HCT116 (cell line): ENCODE measurements around the gene WIZ. TPM values are rescaled to one million over a fixed set of nuclear protein-coding genes. Genes with fewer than 3 reads are reported as not detected.

Experiments used
- ATAC-seq: fragments of 200-7000 bp; cut with Tn5 transposase; 2 replicates; pipeline ENCODE4 v1.9.1; 2020; ENCODE audit warnings: mild to moderate bottlenecking, moderate library complexity
- BruUV-seq: library from RNA; stranded (reverse); fragments of 400-500 nt; replicated peaks from 2 replicates; lab custom pipeline; 2021; lab: Mats Ljungman, UMichigan
- CTCF ChIA-PET: fragments of 300-600 bp; sonication (Branson Sonifier 250); formaldehyde crosslinking; loops from one replicate; lab custom pipeline; 2021; ENCODE audit warnings: antibody characterized with exemption; lab: Charles Lee
- POLR2A ChIA-PET: fragments of 300-600, 350-600 bp; sonication (Branson Sonifier 250); formaldehyde crosslinking; loops from one replicate; lab custom pipeline; 2021; ENCODE audit warnings: antibody characterized with exemption; lab: Charles Lee
- RAD21 ChIA-PET, 2 experiments: fragments of 300-600 bp; sonication (Branson Sonifier 250); formaldehyde crosslinking; loops; one replicate each; lab custom pipeline; 2023; ENCODE audit warnings: low total read pairs in 2 of 2; ENCODE audit not compliant: uncharacterized antibody in 2 of 2, unreplicated experiment in 2 of 2, low non-redundant PET in 1 of 2; lab: Charles Lee
- DNase-seq: peaks from one replicate; pipeline ENCODE4 v3.0.0-alpha.2; 2010; ENCODE audit warnings: low read depth, low spot score
- H2AFZ ChIP-seq: fragments of 200-600 bp; shearing (Covaris generic), sonication (generic); 2 replicates; pipeline ENCODE4 v1.6.1; 2017; ENCODE audit warnings: low read depth, mixed run types, mixed read lengths, antibody characterized with exemption, low read length; ENCODE audit not compliant: poor library complexity, severe bottlenecking
- H3K27ac ChIP-seq: 2 replicates; pipeline ENCODE4 v1.5.1; 2012; ENCODE audit warnings: low read depth, low read length
- H3K27me3 ChIP-seq: fragments of 200-600 bp; sonication (generic); 2 replicates; pipeline ENCODE4 v1.6.1; 2016; ENCODE audit warnings: mixed run types, low read length, mixed read lengths; ENCODE audit not compliant: insufficient read depth
- H3K36me3 ChIP-seq, 2 experiments: fragments of 200-500 bp in 1 of 2; fragments of 200-600 bp in 1 of 2; sonication (Bioruptor generic) in 1 of 2; sonication (generic) in 1 of 2; 2 replicates each; pipeline versions ENCODE4 v1.5.1 to v1.6.1; 2014 to 2016; ENCODE audit warnings: low read length in 2 of 2, inconsistent platforms in 1 of 2, mixed read lengths in 1 of 2, mixed run types in 1 of 2; ENCODE audit not compliant: insufficient read depth in 2 of 2, control insufficient read depth in 1 of 2
- H3K4me1 ChIP-seq, 2 experiments: fragments of 200-600 bp in 1 of 2; sonication (generic) in 1 of 2; 2 replicates each; pipeline versions ENCODE4 v1.5.1 to v1.6.1; 2012 to 2017; ENCODE audit warnings: low read length in 2 of 2, inconsistent platforms in 1 of 2, mild to moderate bottlenecking in 1 of 2, mixed read lengths in 1 of 2, mixed run types in 1 of 2, moderate library complexity in 1 of 2; ENCODE audit not compliant: insufficient read depth in 2 of 2, control insufficient read depth in 1 of 2
- H3K4me2 ChIP-seq: fragments of 200-600 bp; sonication (generic); 2 replicates; pipeline ENCODE4 v1.6.1; 2017; ENCODE audit warnings: mixed run types, low read length, mixed read lengths
- H3K4me3 ChIP-seq, 2 experiments: fragments of 200-600 bp in 1 of 2; sonication (generic) in 1 of 2; replicated peaks in 1 of 2; 2 replicates each; pipeline ENCODE4 v1.5.1; 2011 to 2016; ENCODE audit warnings: low read length in 2 of 2, control low read depth in 1 of 2, low read depth in 1 of 2, mild to moderate bottlenecking in 1 of 2, mixed read lengths in 1 of 2, mixed run types in 1 of 2
- H3K79me2 ChIP-seq: fragments of 200-600 bp; sonication (generic); 2 replicates; pipeline ENCODE4 v1.6.1; 2017; ENCODE audit warnings: mild to moderate bottlenecking, mixed run types, low read length, moderate library complexity, mixed read lengths; ENCODE audit not compliant: insufficient read depth
- H3K9ac ChIP-seq: fragments of 200-600 bp; sonication (generic); 2 replicates; pipeline ENCODE4 v1.6.1; 2016; ENCODE audit warnings: low read length, mixed read lengths
- H3K9me2 ChIP-seq: fragments of 200-600 bp; sonication (generic), shearing (Covaris generic); 2 replicates; pipeline ENCODE4 v1.6.1; 2017; ENCODE audit warnings: mixed run types, mild to moderate bottlenecking, moderate library complexity; ENCODE audit not compliant: insufficient read depth
- H3K9me3 ChIP-seq, 2 experiments: fragments of 200-500 bp in 1 of 2; fragments of 200-600 bp in 1 of 2; sonication (Bioruptor generic) in 1 of 2; sonication (generic) in 1 of 2; 2 replicates each; pipeline ENCODE4 v1.6.1; 2014 to 2017; ENCODE audit warnings: low read length in 2 of 2, mixed read lengths in 2 of 2, inconsistent platforms in 1 of 2, low read depth in 1 of 2, mild to moderate bottlenecking in 1 of 2, mixed run types in 1 of 2, moderate library complexity in 1 of 2; ENCODE audit not compliant: control insufficient read depth in 1 of 2, insufficient read depth in 1 of 2
- H4K20me1 ChIP-seq: fragments of 200-600 bp; sonication (generic), shearing (Covaris generic); 2 replicates; pipeline ENCODE4 v1.6.1; 2017; ENCODE audit warnings: mixed run types, mild to moderate bottlenecking, moderate library complexity; ENCODE audit not compliant: insufficient read depth
- CBX3 ChIP-seq: IDR thresholded peaks from 2 replicates; pipeline ENCODE4 v1.6.1; 2012; ENCODE audit warnings: low read depth
- CEBPB ChIP-seq: IDR thresholded peaks from 2 replicates; pipeline ENCODE4 v1.6.1; 2012; ENCODE audit warnings: low read depth
- ELF1 ChIP-seq: IDR thresholded peaks from 2 replicates; pipeline ENCODE4 v1.6.1; 2012; ENCODE audit warnings: low read depth, borderline replicate concordance
- EZH2 ChIP-seq: fragments of 200-600 bp; sonication (generic); IDR thresholded peaks from 2 replicates; pipeline ENCODE4 v1.6.1; 2017; ENCODE audit warnings: antibody characterized with exemption, mixed run types
- EZH2phosphoT487 ChIP-seq: fragments of 200-600 bp; IDR thresholded peaks from 2 replicates; pipeline ENCODE4 v1.6.1; 2018; ENCODE audit warnings: antibody characterized with exemption, borderline replicate concordance
- FOSL1 ChIP-seq: IDR thresholded peaks from 2 replicates; pipeline ENCODE4 v1.6.1; 2012; ENCODE audit warnings: low read depth
- JUND ChIP-seq: IDR thresholded peaks from 2 replicates; pipeline ENCODE4 v1.6.1; 2012
- POLR2A ChIP-seq: IDR thresholded peaks from 2 replicates; pipeline ENCODE4 v1.7.0; 2011; ENCODE audit warnings: borderline replicate concordance; ENCODE audit not compliant: insufficient read depth, insufficient read length; ENCODE audit errors: extremely low read depth
- POLR2AphosphoS5 ChIP-seq: IDR thresholded peaks from 2 replicates; pipeline ENCODE4 v1.6.1; 2011; ENCODE audit warnings: mild to moderate bottlenecking, low read depth, low read length, moderate library complexity
- RAD21 ChIP-seq: IDR thresholded peaks from 2 replicates; pipeline ENCODE4 v1.6.1; 2012; ENCODE audit warnings: low read depth, mild to moderate bottlenecking
- SRF ChIP-seq: IDR thresholded peaks from 2 replicates; pipeline ENCODE4 v1.6.1; 2012; ENCODE audit warnings: low read depth
- TCF7L2 ChIP-seq: IDR thresholded peaks from 2 replicates; pipeline ENCODE4 v1.7.0; 2011; ENCODE audit warnings: borderline replicate concordance, inconsistent platforms; ENCODE audit not compliant: insufficient read depth, insufficient read length; ENCODE audit errors: extremely low read depth
- YY1 ChIP-seq: IDR thresholded peaks from 2 replicates; pipeline ENCODE4 v1.6.1; 2011; ENCODE audit warnings: low read length, low read depth, moderate library complexity, mild to moderate bottlenecking; ENCODE audit not compliant: insufficient replicate concordance; ENCODE audit errors: extremely low read depth
- ZFX ChIP-seq: fragments of 450-650 bp; IDR thresholded peaks from 2 replicates; pipeline ENCODE4 v1.6.1; 2017
- intact Hi-C: fragments of 100-400 bp; cut with micrococcal nuclease; formaldehyde crosslinking; loops from 2 replicates; pipeline ENCODE4 v1.10.0; 2022
- total RNA-seq: library from RNA; stranded (reverse); gene quantifications from one replicate; pipeline ENCODE4 v1.2.1, GENCODE V29; 2021; ENCODE audit not compliant: unreplicated experiment
- TF ChIP-seq, protein P1 (sequence below), 3 experiments: fragments of 200-600 bp in 1 of 3; sonication (generic) in 1 of 3; IDR thresholded peaks in 2 of 3; conservative IDR thresholded peaks in 1 of 3; 2 replicates each; pipeline ENCODE4 v1.5.1; 2012 to 2017; ENCODE audit warnings: low read depth in 2 of 3, low read length in 2 of 3, antibody characterized with exemption in 1 of 3, borderline replicate concordance in 1 of 3, control low read depth in 1 of 3, mild to moderate bottlenecking in 1 of 3, mixed read lengths in 1 of 3, mixed run types in 1 of 3, moderate library complexity in 1 of 3; ENCODE audit not compliant: insufficient read depth in 1 of 3
- TF ChIP-seq, protein P2 (sequence below): IDR thresholded peaks from 2 replicates; pipeline ENCODE4 v1.6.1; 2012
- TF ChIP-seq, protein P3 (sequence below): IDR thresholded peaks from 2 replicates; pipeline ENCODE4 v1.6.1; 2012

The WIZ gene
- total RNA-seq, 1 experiment from 2014 or later, result 28.4 TPM

DNA sequence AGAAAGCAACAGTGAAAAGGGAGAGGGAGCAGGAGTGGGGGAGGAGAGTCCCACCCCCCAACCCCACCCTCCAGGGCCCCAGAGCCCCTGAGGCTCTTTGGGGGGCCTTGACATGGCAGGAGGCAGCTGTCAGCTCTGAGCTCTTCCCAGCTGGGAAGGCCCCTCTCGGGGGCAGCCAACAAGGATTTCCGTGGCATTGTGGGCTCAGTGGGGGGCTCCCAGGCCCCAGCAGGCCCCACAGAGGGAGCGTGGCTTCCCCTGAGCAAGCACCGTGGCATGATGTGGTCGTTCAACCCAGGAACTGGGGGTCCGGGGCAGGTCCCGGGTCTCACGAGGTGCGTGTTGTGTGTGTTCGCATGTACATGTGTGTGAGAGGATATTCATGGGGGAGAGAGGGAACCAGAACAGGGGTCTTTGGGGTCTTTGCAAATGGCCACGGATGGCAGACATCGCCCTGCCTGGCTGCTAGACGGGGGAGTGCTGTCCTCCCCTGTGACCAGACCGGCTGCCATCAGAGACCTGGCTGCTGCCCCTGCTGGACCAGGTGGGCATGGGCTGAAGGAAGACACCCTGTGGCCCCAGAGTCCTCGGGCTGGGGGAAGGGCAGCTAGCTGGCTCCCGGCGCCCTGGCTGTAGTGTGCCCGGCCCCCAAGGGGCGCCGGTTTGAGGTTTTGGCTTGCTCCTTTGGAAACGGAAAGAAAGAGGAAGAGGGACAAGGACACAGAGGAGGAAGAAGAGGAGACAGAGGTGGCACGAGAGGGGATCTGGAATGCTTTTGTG, 27.3 kb downstream of the WIZ start (continued):
- TF ChIP-seq, protein P1, sequence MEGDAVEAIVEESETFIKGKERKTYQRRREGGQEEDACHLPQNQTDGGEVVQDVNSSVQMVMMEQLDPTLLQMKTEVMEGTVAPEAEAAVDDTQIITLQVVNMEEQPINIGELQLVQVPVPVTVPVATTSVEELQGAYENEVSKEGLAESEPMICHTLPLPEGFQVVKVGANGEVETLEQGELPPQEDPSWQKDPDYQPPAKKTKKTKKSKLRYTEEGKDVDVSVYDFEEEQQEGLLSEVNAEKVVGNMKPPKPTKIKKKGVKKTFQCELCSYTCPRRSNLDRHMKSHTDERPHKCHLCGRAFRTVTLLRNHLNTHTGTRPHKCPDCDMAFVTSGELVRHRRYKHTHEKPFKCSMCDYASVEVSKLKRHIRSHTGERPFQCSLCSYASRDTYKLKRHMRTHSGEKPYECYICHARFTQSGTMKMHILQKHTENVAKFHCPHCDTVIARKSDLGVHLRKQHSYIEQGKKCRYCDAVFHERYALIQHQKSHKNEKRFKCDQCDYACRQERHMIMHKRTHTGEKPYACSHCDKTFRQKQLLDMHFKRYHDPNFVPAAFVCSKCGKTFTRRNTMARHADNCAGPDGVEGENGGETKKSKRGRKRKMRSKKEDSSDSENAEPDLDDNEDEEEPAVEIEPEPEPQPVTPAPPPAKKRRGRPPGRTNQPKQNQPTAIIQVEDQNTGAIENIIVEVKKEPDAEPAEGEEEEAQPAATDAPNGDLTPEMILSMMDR (IDR thresholded peaks at IDR 0.05 in 2 of 3, conservative IDR thresholded peaks at IDR 0.05 in 1 of 3; ENCODE audit: borderline replicate concordance in 1 of 3, insufficient read depth in 1 of 3, low read depth in 2 of 3, low read length in 2 of 3), result no peak
- TF ChIP-seq EZH2phosphoT487, result no peak
- no peak for TF ChIP-seq CBX3

DNA sequence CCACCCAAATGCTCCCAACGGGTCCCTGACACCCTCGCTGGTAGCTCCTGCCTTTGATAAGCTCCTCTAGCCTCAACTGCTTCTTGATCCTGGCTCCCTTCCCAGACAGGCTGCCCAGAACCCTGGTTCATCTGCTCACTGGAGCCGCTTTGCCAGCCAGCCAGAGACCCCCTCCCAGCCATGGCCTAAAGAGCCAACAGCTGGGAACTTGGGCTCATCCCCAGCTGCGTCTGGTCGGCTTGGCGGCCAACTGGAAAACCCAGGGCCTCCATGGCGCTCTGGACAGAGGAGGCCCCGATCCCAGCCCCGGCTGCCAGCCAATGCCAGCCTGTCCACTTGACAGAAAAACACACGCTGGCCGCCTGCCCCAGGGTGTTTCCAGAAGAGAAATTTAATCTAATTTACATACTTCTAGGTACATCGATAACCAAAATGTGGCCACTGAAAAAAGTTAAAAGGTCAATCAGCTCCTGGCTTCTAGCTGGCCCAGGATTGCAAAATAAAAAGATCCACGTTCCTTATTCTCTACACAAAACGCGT, 28.0 kb downstream of the WIZ start:
- no peaks in the 10 kb centered on the region for H4K20me1 ChIP-seq
- H3K27ac ChIP-seq, result no peak overlapping the region
- H3K4me1 ChIP-seq, result peaks cover 13 to 16% of the 10 kb centered on the region in 2 experiments; a peak in 3 of 4 replicates
- BruUV-seq, result no TSS peak
- H3K9me3 ChIP-seq, result no peaks in the 10 kb centered on the region
- no peak for DNase-seq
- ChIA-PET RAD21 (no interaction called here), POLR2A (no interaction called here), CTCF (interaction anchor here (5.7 kb wide), 1 partner anchor 133 kb away, joined by 68 read pairs; no protein-coding TSS in a partner anchor)
- TF ChIP-seq SRF (no peak), ELF1 (no peak), ZFX (no peak), TCF7L2 (no peak), EZH2 (no peak), EZH2phosphoT487 (no peak), FOSL1 (no peak), CEBPB (no peak), POLR2A (no peak), JUND (no peak), RAD21 (no peak), POLR2AphosphoS5 (no peak), YY1 (no peak)
- TF ChIP-seq, protein P2, sequence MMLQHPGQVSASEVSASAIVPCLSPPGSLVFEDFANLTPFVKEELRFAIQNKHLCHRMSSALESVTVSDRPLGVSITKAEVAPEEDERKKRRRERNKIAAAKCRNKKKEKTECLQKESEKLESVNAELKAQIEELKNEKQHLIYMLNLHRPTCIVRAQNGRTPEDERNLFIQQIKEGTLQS, result no peak
- TF ChIP-seq, protein P3, sequence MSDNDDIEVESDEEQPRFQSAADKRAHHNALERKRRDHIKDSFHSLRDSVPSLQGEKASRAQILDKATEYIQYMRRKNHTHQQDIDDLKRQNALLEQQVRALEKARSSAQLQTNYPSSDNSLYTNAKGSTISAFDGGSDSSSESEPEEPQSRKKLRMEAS, result no peak
- intact Hi-C loops, result no loop called here
- H3K4me3 ChIP-seq, result no peak overlapping the region
- H3K4me2 ChIP-seq, result no peak overlapping the region
- peaks cover 16 to 35% of the 10 kb centered on the region in 2 experiments; a peak in 3 of 4 replicates for H3K36me3 ChIP-seq
- H3K9me2 ChIP-seq, result no peaks in the 10 kb centered on the region
- peaks cover 25% of the 10 kb centered on the region for H3K79me2 ChIP-seq
- no peaks in the 10 kb centered on the region for H3K27me3 ChIP-seq
- no peak for ATAC-seq
- no peak overlapping the region for H2AFZ ChIP-seq
- H3K9ac ChIP-seq, result no peak overlapping the region
